Measurements from ENCODE around the gene ERCC4. TPM values are rescaled to one million over a fixed set of nuclear protein-coding genes. Genes with fewer than 3 reads are reported as not detected.

ERCC4 gene
- 10 to 100 TPM in 5 of 7 donors, 1 to 10 TPM in 2; 7.4 to 21.4 (median 17.7) TPM for total RNA-seq
- 1 to 10 TPM; 2.8 to 5.8 TPM for polyA plus RNA-seq
- long read RNA-seq, donor 1, transcript ERCC4-208 (3 exons, 604 nt) = minor isoform, 5 of 37 reads
- long read RNA-seq, donor 1, transcript ERCC4-207 (6 exons, 2,073 nt) = major isoform, 15 of 37 reads
- long read RNA-seq, donor 1, partial matches to known transcripts = 10 of 37 reads
- long read RNA-seq, donor 1, other reads (novel, unspliced or antisense) = 7 of 37 reads
- long read RNA-seq, donor 2, full-length matches to known transcripts = 6 of 6 reads
- long read RNA-seq, donor 2, partial matches to known transcripts = 0 of 6 reads
- long read RNA-seq, donor 2, other reads (novel, unspliced or antisense) = 0 of 6 reads
- long read RNA-seq, donor 3, transcript ERCC4-208 (3 exons, 604 nt) = major isoform, 5 of 13 reads
- long read RNA-seq, donor 3, partial matches to known transcripts = 4 of 13 reads
- long read RNA-seq, donor 3, other reads (novel, unspliced or antisense) = 4 of 13 reads

- TF ChIP-seq, protein P1, sequence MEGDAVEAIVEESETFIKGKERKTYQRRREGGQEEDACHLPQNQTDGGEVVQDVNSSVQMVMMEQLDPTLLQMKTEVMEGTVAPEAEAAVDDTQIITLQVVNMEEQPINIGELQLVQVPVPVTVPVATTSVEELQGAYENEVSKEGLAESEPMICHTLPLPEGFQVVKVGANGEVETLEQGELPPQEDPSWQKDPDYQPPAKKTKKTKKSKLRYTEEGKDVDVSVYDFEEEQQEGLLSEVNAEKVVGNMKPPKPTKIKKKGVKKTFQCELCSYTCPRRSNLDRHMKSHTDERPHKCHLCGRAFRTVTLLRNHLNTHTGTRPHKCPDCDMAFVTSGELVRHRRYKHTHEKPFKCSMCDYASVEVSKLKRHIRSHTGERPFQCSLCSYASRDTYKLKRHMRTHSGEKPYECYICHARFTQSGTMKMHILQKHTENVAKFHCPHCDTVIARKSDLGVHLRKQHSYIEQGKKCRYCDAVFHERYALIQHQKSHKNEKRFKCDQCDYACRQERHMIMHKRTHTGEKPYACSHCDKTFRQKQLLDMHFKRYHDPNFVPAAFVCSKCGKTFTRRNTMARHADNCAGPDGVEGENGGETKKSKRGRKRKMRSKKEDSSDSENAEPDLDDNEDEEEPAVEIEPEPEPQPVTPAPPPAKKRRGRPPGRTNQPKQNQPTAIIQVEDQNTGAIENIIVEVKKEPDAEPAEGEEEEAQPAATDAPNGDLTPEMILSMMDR (IDR thresholded peaks at IDR 0.05) = peak; percentile 87 to 99 (median 91)
- TF ChIP-seq POLR2A (IDR thresholded peaks at IDR 0.05) (peak; percentile 19), EP300 (IDR thresholded peaks at IDR 0.05) (no peak)
- DNase-seq = peak; percentile 99 to 100 (median 100)
- H3K27ac ChIP-seq = peak within 1 kb of the TSS in 1 of 2 donors; percentile 43
- H3K4me3 ChIP-seq = peak within 1 kb of the TSS; percentile 88
- H3K9me3 ChIP-seq = no peaks in the 10 kb centered on the region
- H3K36me3 ChIP-seq = no peaks in the 10 kb centered on the region
- peaks cover 7% of the 10 kb centered on the region for H3K4me1 ChIP-seq (ENCODE audit: insufficient read depth)
- WGBS, 3 donors = 0% methylated on average over 55 to 64 of the region's 64 CpGs
- intact Hi-C loops (cut with DNase I) = loop anchor here in 3 of 4 donors (2.0 to 10.0 kb wide), 7 partner anchors 53 to 615 kb away; no protein-coding TSS in a partner anchor
- H3K27me3 ChIP-seq = no peaks in the 10 kb centered on the region
These were observed at the start of gene ERCC4 for GRCh38 chr16:13919683-13920509. Gene ERCC4, plus strand, starts transcription at chr16:13920154. Its CDS starts 12 bp downstream, at chr16:13920166.

GRCh38 chr16:13873835-13874438, 46.0 kb upstream of the ERCC4 start:
- DNase-seq = no peak
- TF ChIP-seq POLR2A (IDR thresholded peaks at IDR 0.05) (no peak), EP300 (IDR thresholded peaks at IDR 0.05) (no peak)
- TF ChIP-seq, protein P1 (IDR thresholded peaks at IDR 0.05) = no peak
- Histone ChIP-seq H3K4me1 (ENCODE audit: insufficient read depth) (peaks cover 2% of the 10 kb centered on the region), H3K27ac (no peak overlapping the region), H3K27me3 (no peaks in the 10 kb centered on the region), H3K36me3 (no peaks in the 10 kb centered on the region), H3K4me3 (no peak overlapping the region), H3K9me3 (no peaks in the 10 kb centered on the region)
- intact Hi-C loops (cut with DNase I) = no loop called here
- 5 to 13% (median 7%) methylated on average over 5 of the region's 5 CpGs for WGBS, 3 donors

DNA sequence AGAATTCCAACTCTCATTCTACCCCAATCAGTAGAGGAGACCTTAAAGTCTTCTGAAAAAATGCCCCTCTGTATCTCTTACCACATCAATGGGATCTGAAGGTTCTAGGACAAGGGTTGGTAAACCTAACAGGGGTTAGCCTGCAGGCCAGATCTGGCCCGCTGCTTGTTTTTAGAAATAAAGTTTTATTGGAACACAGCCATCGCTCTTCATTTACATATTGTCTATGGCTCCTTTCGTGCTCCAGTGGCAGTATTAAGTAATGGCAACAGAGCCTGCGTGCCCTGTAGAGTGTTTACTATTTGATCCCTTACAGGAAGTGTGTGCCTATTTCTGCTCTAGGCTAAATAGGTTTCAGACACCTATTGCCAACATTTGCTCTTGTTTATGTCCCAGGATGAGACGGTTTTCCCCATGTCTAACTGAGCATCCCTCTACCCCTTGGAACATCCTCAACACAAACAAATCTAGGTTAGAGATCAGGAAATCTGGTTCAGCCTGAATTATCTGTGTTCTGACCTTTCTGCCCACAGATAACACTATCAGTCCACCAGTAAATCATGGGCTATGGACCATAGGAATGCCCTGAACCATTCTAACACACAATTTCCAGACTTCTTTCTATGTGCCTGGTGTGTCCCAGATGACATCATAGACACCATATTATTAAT, 44.2 kb upstream of the ERCC4 start:
- no peaks in the 10 kb centered on the region for H3K9me3 ChIP-seq
- H3K27me3 ChIP-seq = no peaks in the 10 kb centered on the region
- no peak for DNase-seq
- TF ChIP-seq, protein P1 (IDR thresholded peaks at IDR 0.05) = no peak
- TF ChIP-seq EP300 (IDR thresholded peaks at IDR 0.05) = no peak
- TF ChIP-seq POLR2A (IDR thresholded peaks at IDR 0.05) = no peak
- no peak overlapping the region for H3K27ac ChIP-seq
- H3K4me3 ChIP-seq = no peak overlapping the region
- H3K4me1 ChIP-seq (ENCODE audit: insufficient read depth) = peaks cover 2% of the 10 kb centered on the region
- WGBS, 3 donors = 81 to 86% (median 84%) methylated on average over 5 of the region's 5 CpGs
- intact Hi-C loops (cut with DNase I) = no loop called here
- no peaks in the 10 kb centered on the region for H3K36me3 ChIP-seq

Data from ovary (tissue), 10 donors.